A172 (cell line): ENCODE data around the gene HSPG2. TPM values are rescaled to one million over a fixed set of nuclear protein-coding genes. Genes with fewer than 3 reads are reported as not detected.
A peak's percentile ranks its signal among the peaks of the same experiment; 100 is the strongest.
"Not testable (repeated sequence)": the region's sequence is repeated elsewhere in the genome, so short reads cannot be mapped to it uniquely, and the experiment has no call there.

Experiments
- DNase-seq: peaks from one replicate; pipeline ENCODE4 v3.0.0-alpha.2; 2015; ENCODE audit warnings: low spot score
- total RNA-seq: library from RNA; depleted of rRNA; stranded (reverse); fragments of >200 nt; shearing (Covaris generic); gene quantifications from 2 replicates; pipeline ENCODE4 v1.2.3, GENCODE V29; 2014

The HSPG2 gene
- total RNA-seq, 1 experiment from 2014 or later = 17.9 TPM

- no peak for DNase-seq
Observed at GRCh38 chr1:21932127-21932526, 5.0 kb downstream of the HSPG2 start.

- peak; percentile 67 for DNase-seq
Observed at GRCh38 chr1:21931171-21932093, 5.7 kb downstream of the HSPG2 start.

GRCh38 chr1:21930629-21931170, 6.4 kb downstream of the HSPG2 start:
- DNase-seq = no peak

GRCh38 chr1:21930080-21930571, 7.0 kb downstream of the HSPG2 start:
- no peak for DNase-seq

GRCh38 chr1:21927533-21928237, 9.4 kb downstream of the HSPG2 start:
- no peak for DNase-seq

GRCh38 chr1:21926814-21927532, 10.1 kb downstream of the HSPG2 start:
- no peak for DNase-seq

GRCh38 chr1:21926065-21926464, 11.0 kb downstream of the HSPG2 start:
- DNase-seq = no peak

GRCh38 chr1:21925334-21925940, 11.7 kb downstream of the HSPG2 start:
- DNase-seq = no peak

- no peak for DNase-seq
Observed at GRCh38 chr1:21924503-21925005, 12.6 kb downstream of the HSPG2 start.

GRCh38 chr1:21922090-21923013, 14.8 kb downstream of the HSPG2 start:
- DNase-seq = no peak

- no peak for DNase-seq
Observed at GRCh38 chr1:21921100-21921875, 15.8 kb downstream of the HSPG2 start.

GRCh38 chr1:21919520-21919919, 17.6 kb downstream of the HSPG2 start:
- DNase-seq = peak; percentile 75

GRCh38 chr1:21917239-21917631, 19.9 kb downstream of the HSPG2 start:
- DNase-seq = not testable (repeated sequence)

- DNase-seq = no peak
Observed at GRCh38 chr1:21916447-21917238, 20.5 kb downstream of the HSPG2 start.

GRCh38 chr1:21914880-21915640, 22.1 kb downstream of the HSPG2 start:
- no peak for DNase-seq

GRCh38 chr1:21914450-21914849, 22.7 kb downstream of the HSPG2 start:
- no peak for DNase-seq

- DNase-seq = no peak
Observed at GRCh38 chr1:21913763-21914162, 23.3 kb downstream of the HSPG2 start.

GRCh38 chr1:21913258-21913657, 23.9 kb downstream of the HSPG2 start:
- no peak for DNase-seq
